ENCODE data around the gene WDR90. TPM values are rescaled to one million over a fixed set of nuclear protein-coding genes. Genes with fewer than 3 reads are reported as not detected.

WDR90 gene
- total and polyA plus RNA-seq, 2 of the 13 experiments (the other 11 are each of a cell fraction or from before 2014, with no cell fraction given) = 14.9 to 28.9 TPM

GRCh38 chr16:641326-642188 lies 7.6 kb upstream of the WDR90 start, which contains the start of gene MCRIP2 (continued):
- 0 out of 2 replicates have a peak, but pooled peaks have one; percentile 17 for TF ChIP-seq TOPORS (CRISPR knock-in tag; IDR thresholded peaks at IDR 0.05)
- TF ChIP-seq ATF7 (IDR thresholded peaks at IDR 0.05) = no peak
- TF ChIP-seq ATF7 (CRISPR knock-in tag; IDR thresholded peaks at IDR 0.05) = no peak
- TF ChIP-seq FOXO1 (CRISPR knock-in tag; IDR thresholded peaks at IDR 0.05) = peak; percentile 5; the same call in 1 of the 2 replicates
- no peak for TF ChIP-seq CEBPB (IDR thresholded peaks at IDR 0.05; ENCODE audit: borderline replicate concordance, low read depth, low read length)
- no peak; the same call in 1 of the 2 replicates for TF ChIP-seq ZC3H13 (CRISPR knock-in tag; IDR thresholded peaks at IDR 0.05)
- TF ChIP-seq, protein P1, sequence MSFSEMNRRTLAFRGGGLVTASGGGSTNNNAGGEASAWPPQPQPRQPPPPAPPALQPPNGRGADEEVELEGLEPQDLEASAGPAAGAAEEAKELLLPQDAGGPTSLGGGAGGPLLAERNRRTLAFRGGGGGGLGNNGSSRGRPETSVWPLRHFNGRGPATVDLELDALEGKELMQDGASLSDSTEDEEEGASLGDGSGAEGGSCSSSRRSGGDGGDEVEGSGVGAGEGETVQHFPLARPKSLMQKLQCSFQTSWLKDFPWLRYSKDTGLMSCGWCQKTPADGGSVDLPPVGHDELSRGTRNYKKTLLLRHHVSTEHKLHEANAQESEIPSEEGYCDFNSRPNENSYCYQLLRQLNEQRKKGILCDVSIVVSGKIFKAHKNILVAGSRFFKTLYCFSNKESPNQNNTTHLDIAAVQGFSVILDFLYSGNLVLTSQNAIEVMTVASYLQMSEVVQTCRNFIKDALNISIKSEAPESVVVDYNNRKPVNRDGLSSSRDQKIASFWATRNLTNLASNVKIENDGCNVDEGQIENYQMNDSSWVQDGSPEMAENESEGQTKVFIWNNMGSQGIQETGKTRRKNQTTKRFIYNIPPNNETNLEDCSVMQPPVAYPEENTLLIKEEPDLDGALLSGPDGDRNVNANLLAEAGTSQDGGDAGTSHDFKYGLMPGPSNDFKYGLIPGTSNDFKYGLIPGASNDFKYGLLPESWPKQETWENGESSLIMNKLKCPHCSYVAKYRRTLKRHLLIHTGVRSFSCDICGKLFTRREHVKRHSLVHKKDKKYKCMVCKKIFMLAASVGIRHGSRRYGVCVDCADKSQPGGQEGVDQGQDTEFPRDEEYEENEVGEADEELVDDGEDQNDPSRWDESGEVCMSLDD (CRISPR knock-in tag; IDR thresholded peaks at IDR 0.05; ENCODE audit: borderline replicate concordance) = peak; percentile 46; the same call in 1 of the 2 replicates
- peak in 1 of 2 experiments; percentile 20; a peak in 1 of 4 replicates for TF ChIP-seq EP300 (IDR thresholded peaks at IDR 0.05; ENCODE audit: low read depth in 2 of 2, low read length in 2 of 2)
- no peak for TF ChIP-seq EP300 (CRISPR knock-in tag; IDR thresholded peaks at IDR 0.05; ENCODE audit: borderline replicate concordance)
- TF ChIP-seq KDM5A (IDR thresholded peaks at IDR 0.05; ENCODE audit: borderline replicate concordance, low read length) = no peak
- TF ChIP-seq ZNF205 (CRISPR knock-in tag; IDR thresholded peaks at IDR 0.05) = peak; percentile 49; the same call in 1 of the 2 replicates
- no peak for TF ChIP-seq RFX1 (IDR thresholded peaks at IDR 0.05)
- TF ChIP-seq ZSCAN9 (CRISPR knock-in tag; IDR thresholded peaks at IDR 0.05; ENCODE audit: borderline replicate concordance) = no peak; the same call in 1 of the 2 replicates
- TF ChIP-seq, protein P2, sequence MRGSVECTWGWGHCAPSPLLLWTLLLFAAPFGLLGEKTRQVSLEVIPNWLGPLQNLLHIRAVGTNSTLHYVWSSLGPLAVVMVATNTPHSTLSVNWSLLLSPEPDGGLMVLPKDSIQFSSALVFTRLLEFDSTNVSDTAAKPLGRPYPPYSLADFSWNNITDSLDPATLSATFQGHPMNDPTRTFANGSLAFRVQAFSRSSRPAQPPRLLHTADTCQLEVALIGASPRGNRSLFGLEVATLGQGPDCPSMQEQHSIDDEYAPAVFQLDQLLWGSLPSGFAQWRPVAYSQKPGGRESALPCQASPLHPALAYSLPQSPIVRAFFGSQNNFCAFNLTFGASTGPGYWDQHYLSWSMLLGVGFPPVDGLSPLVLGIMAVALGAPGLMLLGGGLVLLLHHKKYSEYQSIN (CRISPR knock-in tag; IDR thresholded peaks at IDR 0.05; ENCODE audit: borderline replicate concordance) = no peak
- no peak for TF ChIP-seq MEIS2 (CRISPR knock-in tag; IDR thresholded peaks at IDR 0.05)
- TF ChIP-seq SRSF4 (IDR thresholded peaks at IDR 0.05; ENCODE audit: low read depth, low read length, poor library complexity, severe bottlenecking) = no peak
- TF ChIP-seq, protein P3, sequence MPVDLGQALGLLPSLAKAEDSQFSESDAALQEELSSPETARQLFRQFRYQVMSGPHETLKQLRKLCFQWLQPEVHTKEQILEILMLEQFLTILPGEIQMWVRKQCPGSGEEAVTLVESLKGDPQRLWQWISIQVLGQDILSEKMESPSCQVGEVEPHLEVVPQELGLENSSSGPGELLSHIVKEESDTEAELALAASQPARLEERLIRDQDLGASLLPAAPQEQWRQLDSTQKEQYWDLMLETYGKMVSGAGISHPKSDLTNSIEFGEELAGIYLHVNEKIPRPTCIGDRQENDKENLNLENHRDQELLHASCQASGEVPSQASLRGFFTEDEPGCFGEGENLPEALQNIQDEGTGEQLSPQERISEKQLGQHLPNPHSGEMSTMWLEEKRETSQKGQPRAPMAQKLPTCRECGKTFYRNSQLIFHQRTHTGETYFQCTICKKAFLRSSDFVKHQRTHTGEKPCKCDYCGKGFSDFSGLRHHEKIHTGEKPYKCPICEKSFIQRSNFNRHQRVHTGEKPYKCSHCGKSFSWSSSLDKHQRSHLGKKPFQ (CRISPR knock-in tag; IDR thresholded peaks at IDR 0.05; ENCODE audit: insufficient replicate concordance) = no peak
- no peak for TF ChIP-seq HNRNPH1 (optimal IDR thresholded peaks at IDR 0.05; ENCODE audit: low read depth, low read length)
- TF ChIP-seq NR1H2 (CRISPR knock-in tag; IDR thresholded peaks at IDR 0.05; ENCODE audit: borderline replicate concordance, low read depth) = no peak
